CD1c-positive myeloid dendritic cell (primary cell): Measurements from ENCODE around the gene HECTD4.
"Not testable (repeated sequence)": the region's sequence is repeated elsewhere in the genome, so short reads cannot be mapped to it uniquely, and the experiment has no call there.

Source experiments
- DNase-seq: peaks from one replicate; pipeline ENCODE4 v3.0.0-alpha.2; 2016; ENCODE audit errors: extremely low spot score

The HECTD4 gene

GRCh38 chr12:112354399-112354798 is 27.8 kb downstream of the HECTD4 start:
- DNase-seq, result no peak

GRCh38 chr12:112353393-112353792 is 28.8 kb downstream of the HECTD4 start:
- peak; percentile 5 for DNase-seq

GRCh38 chr12:112352921-112353320 is 29.3 kb downstream of the HECTD4 start:
- DNase-seq, result no peak

- DNase-seq, result no peak
These were observed 31.3 kb downstream of the HECTD4 start for GRCh38 chr12:112350593-112351592.

GRCh38 chr12:112349431-112349830 is 32.8 kb downstream of the HECTD4 start:
- no peak for DNase-seq

GRCh38 chr12:112348926-112349325 is 33.3 kb downstream of the HECTD4 start:
- not testable (repeated sequence) for DNase-seq

GRCh38 chr12:112347581-112347982 is 34.6 kb downstream of the HECTD4 start:
- no peak for DNase-seq

- no peak for DNase-seq
These were observed 36.0 kb downstream of the HECTD4 start for GRCh38 chr12:112346194-112346593.

- DNase-seq, result no peak
These were observed 38.0 kb downstream of the HECTD4 start for GRCh38 chr12:112344220-112344619.

- no peak for DNase-seq
These were observed 39.6 kb downstream of the HECTD4 start for GRCh38 chr12:112342587-112342986.

GRCh38 chr12:112341046-112341825 is 41.0 kb downstream of the HECTD4 start:
- no peak for DNase-seq

- DNase-seq, result no peak
These were observed 42.0 kb downstream of the HECTD4 start for GRCh38 chr12:112340230-112340629.

- not testable (repeated sequence) for DNase-seq
These were observed 47.2 kb downstream of the HECTD4 start for GRCh38 chr12:112334999-112335398.

GRCh38 chr12:112333019-112333418 is 49.2 kb downstream of the HECTD4 start:
- no peak for DNase-seq

- DNase-seq, result peak; percentile 61
These were observed 50.3 kb downstream of the HECTD4 start for GRCh38 chr12:112331886-112332285.

- no peak for DNase-seq
These were observed 51.5 kb downstream of the HECTD4 start for GRCh38 chr12:112330706-112331105.

GRCh38 chr12:112328456-112329124 is 53.6 kb downstream of the HECTD4 start:
- no peak for DNase-seq

GRCh38 chr12:112327209-112327938 is 54.9 kb downstream of the HECTD4 start:
- no peak for DNase-seq

GRCh38 chr12:112325622-112326207 is 56.5 kb downstream of the HECTD4 start:
- no peak for DNase-seq

- no peak for DNase-seq
These were observed 57.1 kb downstream of the HECTD4 start for GRCh38 chr12:112325157-112325556.
